H9 (cell line): Measurements from ENCODE around the gene KDM2A. TPM values are rescaled to one million over a fixed set of nuclear protein-coding genes. Genes with fewer than 3 reads are reported as not detected.

Experiments used
- DNase-seq: peaks from one replicate; pipeline ENCODE4 v3.0.0-alpha.2; 2017
- H2AFZ ChIP-seq: one replicate; pipeline ENCODE4 v1.6.1; 2013; ENCODE audit warnings: mild to moderate bottlenecking, low read length, control low read depth, moderate library complexity
- H2AK5ac ChIP-seq: 2 replicates; pipeline ENCODE4 v1.6.1; 2013; ENCODE audit warnings: low read length, control low read depth, mixed read lengths; ENCODE audit not compliant: insufficient read length
- H2BK120ac ChIP-seq: one replicate; pipeline ENCODE4 v1.6.1; 2013; ENCODE audit warnings: low read depth, mild to moderate bottlenecking, low read length, control low read depth, inconsistent platforms; ENCODE audit not compliant: poor library complexity, severe bottlenecking
- H2BK12ac ChIP-seq: 2 replicates; pipeline ENCODE4 v1.6.1; 2013; ENCODE audit warnings: low read length, control low read depth, mixed read lengths, low read depth; ENCODE audit not compliant: insufficient read length
- H2BK15ac ChIP-seq: 2 replicates; pipeline ENCODE4 v1.6.1; 2013; ENCODE audit warnings: low read depth, low read length, control low read depth
- H2BK20ac ChIP-seq: one replicate; pipeline ENCODE4 v1.6.1; 2013; ENCODE audit warnings: low read depth, mild to moderate bottlenecking, low read length, control low read depth, inconsistent platforms; ENCODE audit not compliant: poor library complexity, severe bottlenecking
- H2BK5ac ChIP-seq: 2 replicates; pipeline ENCODE4 v1.6.1; 2013; ENCODE audit warnings: low read length, control low read depth, mixed read lengths; ENCODE audit not compliant: insufficient read length
- H3K14ac ChIP-seq: 2 replicates; pipeline ENCODE4 v1.6.1; 2013; ENCODE audit warnings: low read length, control low read depth; ENCODE audit not compliant: insufficient read depth
- H3K18ac ChIP-seq: 2 replicates; pipeline ENCODE4 v1.6.1; 2013; ENCODE audit warnings: low read depth, mild to moderate bottlenecking, mixed read lengths, low read length, control low read depth; ENCODE audit not compliant: insufficient read length
- H3K23ac ChIP-seq: 2 replicates; pipeline ENCODE4 v1.6.1; 2013; ENCODE audit warnings: low read length, control low read depth, mixed read lengths, low read depth; ENCODE audit not compliant: insufficient read length
- H3K23me2 ChIP-seq: 2 replicates; pipeline ENCODE4 v1.6.1; 2013; ENCODE audit warnings: low read depth, mild to moderate bottlenecking, mixed read lengths, low read length, control low read depth; ENCODE audit not compliant: insufficient read length, poor library complexity, severe bottlenecking
- H3K27ac ChIP-seq: 2 replicates; pipeline ENCODE4 v1.5.1; 2013; ENCODE audit warnings: low read length, control low read depth, mixed read lengths, low read depth; ENCODE audit not compliant: insufficient read length
- H3K27me3 ChIP-seq: 2 replicates; pipeline ENCODE4 v1.6.1; 2013; ENCODE audit warnings: low read length, control low read depth, inconsistent platforms; ENCODE audit not compliant: insufficient read depth
- H3K4ac ChIP-seq: 2 replicates; pipeline ENCODE4 v1.6.1; 2013; ENCODE audit warnings: low read depth, mild to moderate bottlenecking, control low read depth, inconsistent platforms, low read length, moderate library complexity
- H3K4me1 ChIP-seq: 2 replicates; pipeline ENCODE4 v1.6.1; 2013; ENCODE audit warnings: low read length, control low read depth, inconsistent platforms; ENCODE audit not compliant: insufficient read depth
- H3K4me2 ChIP-seq: 2 replicates; pipeline ENCODE4 v1.6.1; 2013; ENCODE audit warnings: low read length, control low read depth, mixed read lengths; ENCODE audit not compliant: insufficient read length, insufficient read depth
- H3K56ac ChIP-seq: 2 replicates; pipeline ENCODE4 v1.6.1; 2013; ENCODE audit warnings: low read depth, mild to moderate bottlenecking, mixed read lengths, low read length, control low read depth; ENCODE audit not compliant: insufficient read length
- H3K79me1 ChIP-seq: 2 replicates; pipeline ENCODE4 v1.6.1; 2013; ENCODE audit warnings: low read depth, mild to moderate bottlenecking, moderate library complexity, low read length, control low read depth, inconsistent platforms; ENCODE audit not compliant: insufficient read depth, poor library complexity, severe bottlenecking
- H3K79me2 ChIP-seq: 2 replicates; pipeline ENCODE4 v1.6.1; 2013; ENCODE audit warnings: low read length, control low read depth, inconsistent platforms; ENCODE audit not compliant: insufficient read depth
- H3K9ac ChIP-seq: 2 replicates; pipeline ENCODE4 v1.6.1; 2013; ENCODE audit warnings: low read length, control low read depth, mixed read lengths; ENCODE audit not compliant: insufficient read length; ENCODE audit errors: extremely low read depth
- H3K9me3 ChIP-seq: one replicate; pipeline ENCODE4 v1.6.1; 2013; ENCODE audit warnings: low read depth, low read length, inconsistent platforms; ENCODE audit not compliant: control insufficient read depth
- H3T11ph ChIP-seq: one replicate; pipeline ENCODE4 v1.6.1; 2013; ENCODE audit warnings: mild to moderate bottlenecking, low read length, control low read depth, inconsistent platforms
- H4K20me1 ChIP-seq: one replicate; pipeline ENCODE4 v1.6.1; 2013; ENCODE audit not compliant: control insufficient read depth, insufficient read length, insufficient read depth
- H4K5ac ChIP-seq: 2 replicates; pipeline ENCODE4 v1.6.1; 2013; ENCODE audit warnings: low read depth, mild to moderate bottlenecking, mixed read lengths, low read length, control low read depth; ENCODE audit not compliant: insufficient read length
- H4K8ac ChIP-seq: replicated peaks from 2 replicates; pipeline ENCODE4 v1.6.1; 2013; ENCODE audit warnings: low read length, control low read depth, mixed read lengths, low read depth; ENCODE audit not compliant: insufficient read length
- H4K91ac ChIP-seq: 2 replicates; pipeline ENCODE4 v1.6.1; 2013; ENCODE audit warnings: low read depth, mild to moderate bottlenecking, moderate library complexity, mixed read lengths, low read length, control low read depth; ENCODE audit not compliant: insufficient read length
- H3K27ac Mint-ChIP-seq, 3 experiments: 2 replicates in 2 of 3; 3 replicates in 1 of 3; pipeline ENCODE4 v1.8.0; 2020 to 2021; ENCODE audit warnings: mixed read lengths in 3 of 3, mild to moderate bottlenecking in 1 of 3, moderate library complexity in 1 of 3
- H3K27me3 Mint-ChIP-seq: 2 replicates; pipeline ENCODE4 v1.8.0; 2021; ENCODE audit warnings: low read depth, mild to moderate bottlenecking, moderate library complexity, mixed read lengths
- H3K36me3 Mint-ChIP-seq, 3 experiments: 2 replicates in 2 of 3; 3 replicates in 1 of 3; pipeline ENCODE4 v1.8.0; 2020 to 2021; ENCODE audit warnings: low read depth in 3 of 3, mixed read lengths in 3 of 3; ENCODE audit not compliant: insufficient read depth in 1 of 3
- H3K4me1 Mint-ChIP-seq, 2 experiments: 2 replicates each; pipeline ENCODE4 v1.8.0; 2020; ENCODE audit warnings: mixed read lengths in 2 of 2
- H3K4me3 Mint-ChIP-seq, 2 experiments: 2 replicates in 1 of 2; 3 replicates in 1 of 2; pipeline ENCODE4 v1.8.0; 2020 to 2021; ENCODE audit warnings: mild to moderate bottlenecking in 2 of 2, mixed read lengths in 2 of 2, moderate library complexity in 1 of 2
- H3K9me3 Mint-ChIP-seq, 2 experiments: 2 replicates in 1 of 2; 3 replicates in 1 of 2; pipeline ENCODE4 v1.8.0; 2020; ENCODE audit warnings: mild to moderate bottlenecking in 2 of 2, mixed read lengths in 2 of 2, moderate library complexity in 1 of 2
- CTCF ChIP-seq: fragments of 200-600 bp; sonication (generic); conservative IDR thresholded peaks from 3 replicates; pipeline ENCODE4 v1.8.0; 2021; ENCODE audit warnings: antibody characterized with exemption, mild to moderate bottlenecking
- WGBS: extraction: QIAGEN DNeasy Blood & Tissue Kit; methylation state at CpG from one replicate; pipeline ENCODE4 v1.1.7; 2013; ENCODE audit warnings: missing lambda C conversion rate, low lambda C conversion rate, mixed read lengths; ENCODE audit not compliant: insufficient read length; ENCODE audit errors: extremely low coverage; 5-methylcytosine and 5-hydroxymethylcytosine counted together
- total RNA-seq: library from RNA; stranded (reverse); gene quantifications from 2 replicates; pipeline ENCODE4 v1.2.1, GENCODE V29; 2021

KDM2A gene
- total RNA-seq, 1 experiment from 2014 or later: 85.9 TPM

GRCh38 chr11:67167091-67167490 is 48.0 kb downstream of the KDM2A start:
- H3K27me3 ChIP-seq: no peaks in the 10 kb centered on the region
- H3K27me3 Mint-ChIP-seq: no peaks in the 10 kb centered on the region
- H2BK20ac ChIP-seq: no peak overlapping the region
- no peak overlapping the region for H2BK5ac ChIP-seq
- H3K4me3 Mint-ChIP-seq: no peak overlapping the region
- H3K14ac ChIP-seq: no peak overlapping the region
- no peak overlapping the region for H3T11ph ChIP-seq
- H4K91ac ChIP-seq: no peak overlapping the region
- H3K79me1 ChIP-seq: peaks cover 10% of the 10 kb centered on the region
- H3K23ac ChIP-seq: no peak overlapping the region
- H3K27ac ChIP-seq: no peak overlapping the region
- H3K9ac ChIP-seq: no peak overlapping the region
- H2BK12ac ChIP-seq: no peak overlapping the region
- no peak for DNase-seq
- no peaks in the 10 kb centered on the region for H3K9me3 Mint-ChIP-seq
- no peak overlapping the region for H3K4me2 ChIP-seq
- peaks cover 5% of the 10 kb centered on the region; the same call in 1 of the 2 replicates for H3K79me2 ChIP-seq
- H3K9me3 ChIP-seq: no peaks in the 10 kb centered on the region
- no peak overlapping the region for H2AFZ ChIP-seq
- no peaks in the 10 kb centered on the region for H3K23me2 ChIP-seq
- no peak for TF ChIP-seq CTCF
- no peak overlapping the region for H3K4ac ChIP-seq
- H2AK5ac ChIP-seq: no peak overlapping the region
- no peaks in the 10 kb centered on the region for H3K4me1 ChIP-seq
- H4K20me1 ChIP-seq: no peaks in the 10 kb centered on the region
- H3K27ac Mint-ChIP-seq: peak overlapping the region in 1 of 3 experiments; percentile 26; a peak in 1 of 7 replicates
- H4K8ac ChIP-seq: no peak overlapping the region
- H3K36me3 Mint-ChIP-seq: peaks cover 4 to 16% (median 14%) of the 10 kb centered on the region in 3 experiments; a peak in 5 of 7 replicates
- no peaks in the 10 kb centered on the region for H3K4me1 Mint-ChIP-seq
- H3K18ac ChIP-seq: no peak overlapping the region
- no peak overlapping the region for H2BK15ac ChIP-seq
- no CpG with 5 or more reads among the region's 2 CpGs for whole genome bisulfite sequencing
- no peak overlapping the region for H2BK120ac ChIP-seq
- no peak overlapping the region for H4K5ac ChIP-seq
- no peak overlapping the region for H3K56ac ChIP-seq
